Epithelial cell of proximal tubule (primary cell): ENCODE results near the gene SNX32. TPM values are rescaled to one million over a fixed set of nuclear protein-coding genes. Genes with fewer than 3 reads are reported as not detected.

Experiments used
- DNase-seq: peaks from one replicate; pipeline ENCODE4 v3.0.0-alpha.2; 2011; ENCODE audit warnings: low read depth
- H3K4me3 ChIP-seq: 2 replicates; pipeline ENCODE4 v1.5.1; 2011; ENCODE audit warnings: low read depth, mild to moderate bottlenecking, low read length
- total RNA-seq: library from RNA; depleted of rRNA; stranded (reverse); fragments of >200 nt; gene quantifications from 2 replicates; pipeline ENCODE4 v1.2.3, GENCODE V29; 2015
- TF ChIP-seq, protein P1 (sequence below): conservative IDR thresholded peaks from 2 replicates; pipeline ENCODE4 v1.5.1; 2012; ENCODE audit warnings: low read depth, mild to moderate bottlenecking, low read length

Gene SNX32
- total RNA-seq, 1 donor from 2014 or later, result 2.1 TPM

DNA sequence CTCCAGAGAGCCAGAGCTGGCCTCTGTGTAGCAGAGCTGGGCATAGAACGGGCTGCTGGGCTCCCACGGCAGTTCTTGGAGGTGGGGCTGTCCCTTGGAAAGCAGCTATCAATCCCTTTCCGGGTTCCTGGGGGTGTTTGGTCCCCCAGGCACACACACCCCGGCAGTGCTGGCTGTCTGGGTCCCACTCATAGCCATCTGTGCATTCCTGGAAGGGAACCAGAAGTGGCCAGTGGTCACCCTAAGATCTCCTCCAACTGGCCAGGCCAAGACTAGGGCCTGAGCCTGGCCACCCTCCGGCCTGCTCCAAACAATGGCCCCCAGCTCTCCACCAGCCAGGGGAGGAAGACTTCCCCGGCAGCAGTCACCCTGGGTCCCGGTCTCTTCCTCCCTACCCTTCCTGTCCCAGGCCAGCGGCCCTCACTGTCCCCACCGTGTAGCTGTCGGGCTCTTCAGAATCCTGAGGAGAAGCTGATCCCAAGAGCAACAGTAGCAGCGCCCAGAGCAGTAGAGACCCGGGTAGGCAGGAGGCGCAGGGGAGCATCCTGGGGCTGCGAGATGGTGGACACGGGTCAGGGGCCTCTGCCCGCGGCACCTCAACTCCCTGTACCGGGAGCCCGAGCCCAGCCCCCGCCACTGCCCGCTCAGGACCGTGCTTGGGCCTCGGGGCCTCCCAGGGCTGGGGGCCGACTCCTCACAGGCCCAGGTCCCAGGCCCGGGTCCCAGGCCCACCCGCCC lies 38.2 kb downstream of the SNX32 start:
- TF ChIP-seq, protein P1, sequence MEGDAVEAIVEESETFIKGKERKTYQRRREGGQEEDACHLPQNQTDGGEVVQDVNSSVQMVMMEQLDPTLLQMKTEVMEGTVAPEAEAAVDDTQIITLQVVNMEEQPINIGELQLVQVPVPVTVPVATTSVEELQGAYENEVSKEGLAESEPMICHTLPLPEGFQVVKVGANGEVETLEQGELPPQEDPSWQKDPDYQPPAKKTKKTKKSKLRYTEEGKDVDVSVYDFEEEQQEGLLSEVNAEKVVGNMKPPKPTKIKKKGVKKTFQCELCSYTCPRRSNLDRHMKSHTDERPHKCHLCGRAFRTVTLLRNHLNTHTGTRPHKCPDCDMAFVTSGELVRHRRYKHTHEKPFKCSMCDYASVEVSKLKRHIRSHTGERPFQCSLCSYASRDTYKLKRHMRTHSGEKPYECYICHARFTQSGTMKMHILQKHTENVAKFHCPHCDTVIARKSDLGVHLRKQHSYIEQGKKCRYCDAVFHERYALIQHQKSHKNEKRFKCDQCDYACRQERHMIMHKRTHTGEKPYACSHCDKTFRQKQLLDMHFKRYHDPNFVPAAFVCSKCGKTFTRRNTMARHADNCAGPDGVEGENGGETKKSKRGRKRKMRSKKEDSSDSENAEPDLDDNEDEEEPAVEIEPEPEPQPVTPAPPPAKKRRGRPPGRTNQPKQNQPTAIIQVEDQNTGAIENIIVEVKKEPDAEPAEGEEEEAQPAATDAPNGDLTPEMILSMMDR, result peak; percentile 3
- peak overlapping the region; percentile 80 for H3K4me3 ChIP-seq
- DNase-seq, result no peak

DNA sequence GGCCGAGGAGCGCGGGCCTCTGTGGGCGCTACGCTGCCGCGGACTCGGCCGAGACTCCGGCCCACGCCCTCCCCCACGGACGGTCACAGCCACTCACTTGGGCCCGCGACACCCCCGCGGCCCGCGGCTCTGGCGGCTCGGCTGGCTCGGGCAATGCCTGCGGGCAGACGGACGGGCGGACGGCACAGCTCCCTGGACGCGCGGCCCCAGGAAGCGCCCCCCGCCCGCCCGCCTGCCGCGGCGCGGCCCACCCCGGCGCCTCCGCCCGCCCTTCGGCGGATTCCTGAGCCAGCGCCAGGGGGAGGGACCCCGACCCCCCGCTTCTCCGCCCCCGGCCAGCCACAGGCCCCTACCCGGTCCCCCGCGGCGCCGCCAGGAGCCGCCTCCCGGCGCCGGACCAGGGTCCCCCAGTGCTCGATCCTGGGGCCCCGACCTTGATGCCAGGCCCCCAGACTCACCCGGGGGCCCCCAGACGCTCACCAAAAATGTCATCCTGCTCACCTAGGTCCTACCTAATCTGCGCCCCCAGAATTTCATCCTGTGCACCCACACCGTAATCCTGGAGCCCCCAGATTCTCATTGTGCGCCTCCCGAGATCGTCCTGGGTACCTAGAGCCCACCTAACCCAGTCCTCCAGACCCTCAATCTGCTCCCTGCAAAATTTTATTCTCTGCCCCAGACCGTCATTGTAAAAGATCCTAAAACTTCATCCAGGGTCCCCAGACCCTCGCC lies 39.0 kb downstream of the SNX32 start, which contains the start of gene EFEMP2:
Gene EFEMP2 (minus strand): TSS at position 215 of the 732 bp plus-strand sequence. CDS start 446 bp downstream, outside the sequence.
- peak within 1 kb of the TSS; percentile 80 for H3K4me3 ChIP-seq
- TF ChIP-seq, protein P1, result no peak
- DNase-seq, result no peak

DNA sequence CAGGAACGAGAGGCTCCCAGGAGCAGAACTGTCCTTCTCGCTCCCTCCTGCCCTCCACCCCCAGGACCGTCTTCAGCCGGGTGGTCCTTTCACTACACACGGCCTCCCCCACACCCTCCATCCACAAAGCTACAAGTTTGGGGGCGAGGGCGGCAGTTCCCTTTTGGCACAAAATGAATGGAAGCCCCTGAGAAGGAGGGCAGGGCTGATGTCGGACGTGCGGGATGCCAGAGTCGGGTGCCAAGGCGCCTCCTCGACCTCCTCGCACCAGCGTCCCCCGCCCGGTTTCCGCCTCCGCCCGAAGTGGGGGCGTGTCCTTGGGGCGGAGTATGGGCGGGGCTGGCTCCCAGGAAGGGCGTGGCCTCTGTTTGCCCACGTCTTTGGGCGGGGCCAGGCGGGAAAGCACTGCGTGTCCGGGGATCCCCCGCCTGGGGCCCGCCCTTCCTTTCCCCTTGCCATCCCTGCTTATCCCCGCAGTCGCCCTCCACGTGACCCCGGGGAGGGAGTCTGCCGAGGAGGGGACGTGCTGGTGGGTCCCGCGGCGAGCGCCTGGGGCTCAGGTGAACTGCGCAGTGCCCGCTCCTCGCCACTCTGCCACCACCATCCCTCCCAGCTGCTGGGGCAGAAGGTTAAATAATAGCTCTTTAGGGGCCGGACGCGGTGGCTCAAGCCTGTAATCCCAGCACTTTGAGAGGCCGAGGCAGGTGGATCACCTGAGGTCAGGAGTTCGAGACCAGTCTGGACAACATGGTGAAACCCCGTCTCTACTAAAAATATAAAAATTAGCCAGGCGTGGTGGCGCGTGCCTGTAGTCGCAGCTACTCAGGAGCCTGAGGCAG lies 39.8 kb downstream of the SNX32 start:
- TF ChIP-seq, protein P1, result no peak
- peak overlapping the region; percentile 80 for H3K4me3 ChIP-seq
- no peak for DNase-seq

DNA sequence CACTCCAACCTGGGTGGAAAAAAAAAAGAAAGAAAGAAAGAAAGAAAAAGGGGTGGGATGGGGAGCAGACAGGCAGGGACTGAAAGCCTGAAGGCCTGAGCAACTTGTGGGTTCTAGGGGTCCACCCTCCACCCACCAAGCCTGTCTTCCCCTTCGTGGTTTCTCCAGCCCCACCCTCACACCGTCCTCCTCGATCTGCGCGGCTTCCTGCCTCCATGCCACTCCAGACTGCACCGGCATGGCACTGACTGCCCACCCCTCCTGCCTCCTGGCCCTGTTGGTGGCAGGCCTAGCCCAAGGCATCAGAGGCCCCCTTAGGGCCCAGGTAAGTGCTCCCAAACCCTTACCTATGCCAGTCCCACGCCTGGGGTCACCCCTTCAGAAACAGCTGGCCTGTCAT lies 45.9 kb downstream of the SNX32 start, which contains the start of gene CTSW:
Gene CTSW (plus strand): TSS at position 221 of the 400 bp plus-strand sequence. CDS start 18 bp downstream, at position 239.
- no peak within 1 kb of the TSS for H3K4me3 ChIP-seq
- TF ChIP-seq, protein P1, result no peak
- DNase-seq, result no peak

DNA sequence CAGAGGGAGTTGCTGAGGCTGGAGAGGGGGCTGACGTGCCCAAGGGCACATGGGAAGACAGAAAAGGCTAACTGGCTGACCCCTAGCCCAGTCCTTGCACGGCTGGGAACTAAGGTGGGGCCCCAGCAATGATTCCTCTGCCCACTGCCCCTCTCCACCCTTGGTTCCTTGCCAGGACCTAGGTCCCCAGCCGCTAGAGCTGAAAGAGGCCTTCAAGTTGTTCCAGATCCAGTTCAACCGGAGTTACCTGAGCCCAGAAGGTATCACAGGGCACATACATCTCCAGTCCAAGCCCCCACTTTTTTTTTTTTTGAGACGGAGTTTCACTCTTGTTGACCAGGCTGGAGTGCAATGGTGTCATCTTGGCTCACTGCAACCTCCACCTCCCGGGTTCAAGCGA lies 46.3 kb downstream of the SNX32 start:
- no peak for DNase-seq
- H3K4me3 ChIP-seq, result no peak overlapping the region
- TF ChIP-seq, protein P1, result no peak

DNA sequence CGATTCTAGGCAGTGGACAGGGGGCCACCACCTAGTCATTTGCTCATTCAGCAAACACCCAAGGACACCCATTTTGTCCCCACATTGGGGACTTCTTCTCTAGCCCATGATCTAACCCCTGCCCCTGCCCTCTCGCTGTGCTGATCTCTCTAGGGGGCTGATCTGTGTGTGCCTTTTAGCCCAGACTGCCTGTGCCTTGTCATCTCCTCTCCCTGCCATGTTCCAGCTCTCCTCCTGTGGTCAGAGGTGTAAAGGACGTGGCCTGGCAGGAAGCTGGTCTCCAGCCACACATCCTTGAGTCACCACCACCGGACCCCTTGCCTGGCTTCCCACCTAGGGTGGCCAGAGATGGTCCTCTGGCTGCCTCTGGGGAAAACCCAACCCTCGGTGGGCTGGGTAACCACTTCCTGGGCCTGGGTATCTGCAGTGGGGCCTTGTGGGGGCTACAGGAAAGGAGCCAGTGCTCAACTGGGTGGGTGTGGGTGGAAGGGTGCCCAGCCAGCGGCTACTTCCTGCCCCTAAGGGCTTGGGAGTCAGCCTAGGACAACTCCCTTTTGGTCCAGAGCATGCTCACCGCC lies 47.2 kb downstream of the SNX32 start:
- DNase-seq, result no peak

More for the DNA sequence above, 47.2 kb downstream of the SNX32 start:
- no peak overlapping the region for H3K4me3 ChIP-seq
- TF ChIP-seq, protein P1, result no peak
